SHP77 treated with DMSO at 0.1 percent for 48 hours (cell line): ENCODE results near the gene AKAP6.

Experiments
- DNase-seq: peaks from one replicate; lab custom pipeline; 2025; lab: John Stamatoyannopoulos, UW

Gene AKAP6

GRCh38 chr14:32825058-32825457, 496.0 kb downstream of the AKAP6 start:
- DNase-seq: no peak

DNA sequence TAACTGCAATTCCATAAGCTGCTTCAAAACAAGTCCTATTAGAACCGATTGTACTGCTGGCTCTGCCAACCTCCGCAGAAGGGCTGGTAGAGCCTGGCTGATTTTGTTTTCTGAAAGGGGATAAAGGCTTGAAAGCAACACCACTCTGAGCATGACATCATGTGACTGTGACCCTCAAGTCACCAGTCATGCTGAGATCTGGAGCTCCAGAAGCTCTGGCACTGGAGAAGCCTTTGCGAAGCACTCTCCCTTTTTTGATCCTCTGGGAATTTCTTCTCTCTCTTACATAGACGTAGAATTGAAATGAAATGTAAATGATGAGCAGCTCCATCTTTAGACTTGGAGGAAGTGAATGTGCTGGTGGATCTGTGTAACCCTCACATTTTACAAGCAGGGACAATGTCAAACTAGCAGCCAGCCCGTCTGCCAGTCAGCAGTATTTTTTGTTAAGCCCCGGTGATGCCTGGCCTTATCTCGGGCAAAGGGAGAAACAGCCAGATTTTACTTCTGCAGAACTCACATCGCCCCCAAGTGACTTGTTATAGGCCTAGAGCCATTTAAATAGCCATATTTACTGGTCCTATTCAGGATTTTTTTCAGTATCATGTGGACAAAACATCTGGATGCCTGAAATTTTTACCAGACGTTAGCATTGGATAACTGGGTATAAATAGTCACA, 497.4 kb downstream of the AKAP6 start:
- no peak for DNase-seq

DNA sequence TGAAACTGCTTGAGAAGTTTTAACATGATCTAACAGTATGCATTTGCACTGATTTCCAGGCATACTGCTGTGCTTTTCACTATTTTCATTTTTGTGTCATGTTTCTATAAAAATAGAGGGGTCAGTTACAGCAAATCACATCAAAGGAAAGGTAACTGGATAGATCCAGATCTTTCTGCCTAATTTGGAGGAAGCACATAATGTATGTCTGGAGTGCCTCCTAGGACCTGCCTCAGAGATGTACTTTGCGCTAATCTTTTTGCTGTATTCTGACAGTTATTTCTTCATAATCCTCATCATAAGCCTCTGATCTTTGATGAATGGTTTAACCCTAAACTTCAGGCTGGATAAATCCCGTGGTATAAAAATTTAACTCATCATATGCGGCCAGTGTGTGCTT, 498.4 kb downstream of the AKAP6 start:
- no peak for DNase-seq

GRCh38 chr14:32835924-32836323, 506.8 kb downstream of the AKAP6 start:
- DNase-seq: no peak

DNA sequence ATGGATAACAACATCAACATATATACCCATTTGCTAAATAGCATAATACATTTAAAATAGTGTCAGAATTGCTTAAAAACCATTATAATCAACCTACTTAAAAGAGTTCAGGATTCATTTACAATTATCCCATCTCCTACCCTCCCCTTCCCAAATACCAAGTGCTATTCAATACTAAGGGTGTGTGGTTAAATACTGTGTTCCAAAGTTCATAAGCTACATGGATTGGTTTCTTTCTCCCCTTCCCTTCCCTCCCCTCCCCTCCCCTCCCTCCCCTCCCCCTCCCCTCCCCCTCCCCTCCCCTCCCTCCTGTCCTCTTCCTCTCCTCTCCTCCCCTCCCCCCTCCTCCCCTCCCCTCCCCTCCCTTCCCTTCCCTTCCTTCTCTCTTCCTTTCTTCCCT, 512.6 kb downstream of the AKAP6 start:
- no peak for DNase-seq

DNA sequence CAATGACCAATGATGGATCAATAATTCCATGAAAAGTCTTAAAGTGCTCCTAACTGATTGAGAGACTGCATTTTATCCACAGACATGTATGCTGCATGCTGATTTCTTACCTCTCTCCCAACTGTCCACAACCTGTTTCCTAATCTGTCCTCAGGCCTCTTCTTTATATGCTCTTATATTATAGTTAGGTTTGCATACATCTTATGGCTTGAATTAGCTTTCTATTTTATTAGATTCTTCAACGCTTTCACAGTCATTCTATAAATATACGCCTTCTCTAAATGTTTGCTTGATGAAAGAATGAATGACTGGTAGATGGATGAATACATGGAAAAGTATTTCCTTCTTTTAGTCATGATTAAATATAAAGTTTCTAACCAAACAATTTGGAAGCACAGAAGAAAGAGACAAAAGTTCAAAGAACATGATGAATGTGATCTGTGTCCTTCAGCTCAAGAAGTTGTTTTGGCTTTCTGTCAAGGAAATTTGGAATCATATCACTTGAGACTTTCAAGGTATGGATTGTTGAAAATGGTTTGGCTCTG, 517.8 kb downstream of the AKAP6 start:
- DNase-seq: no peak

GRCh38 chr14:32847867-32848266, 518.8 kb downstream of the AKAP6 start:
- DNase-seq: no peak

- DNase-seq: no peak
These were observed 536.8 kb downstream of the AKAP6 start for GRCh38 chr14:32865827-32866376.

DNA sequence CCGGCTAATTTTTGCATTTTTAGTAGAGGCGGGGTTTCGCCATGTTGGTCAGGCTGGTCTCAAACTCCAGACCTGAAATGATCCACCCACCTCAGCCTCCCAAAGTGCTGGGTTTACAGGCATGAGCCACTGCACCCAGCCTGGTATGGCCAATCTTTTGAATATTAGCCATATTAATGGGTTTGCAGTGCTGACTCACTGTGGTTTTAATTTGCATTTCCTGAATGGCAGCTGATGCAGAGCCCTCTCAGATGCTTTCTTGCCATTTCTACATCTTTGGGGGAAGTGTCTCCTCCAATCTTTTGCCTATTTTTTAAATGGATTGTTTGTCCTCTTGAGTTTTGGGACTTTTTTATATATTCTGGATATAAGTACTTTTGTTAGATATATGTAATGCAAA, 554.1 kb downstream of the AKAP6 start:
- no peak for DNase-seq
